ENCODE data around the gene TMCC3. TPM values are rescaled to one million over a fixed set of nuclear protein-coding genes. Genes with fewer than 3 reads are reported as not detected.
"Not testable (repeated sequence)": the region's sequence is repeated elsewhere in the genome, so short reads cannot be mapped to it uniquely, and the experiment has no call there.

Gene TMCC3
- total and polyA plus RNA-seq, 11 donors = 0.69 to 8.2 (median 2.9) TPM

DNA sequence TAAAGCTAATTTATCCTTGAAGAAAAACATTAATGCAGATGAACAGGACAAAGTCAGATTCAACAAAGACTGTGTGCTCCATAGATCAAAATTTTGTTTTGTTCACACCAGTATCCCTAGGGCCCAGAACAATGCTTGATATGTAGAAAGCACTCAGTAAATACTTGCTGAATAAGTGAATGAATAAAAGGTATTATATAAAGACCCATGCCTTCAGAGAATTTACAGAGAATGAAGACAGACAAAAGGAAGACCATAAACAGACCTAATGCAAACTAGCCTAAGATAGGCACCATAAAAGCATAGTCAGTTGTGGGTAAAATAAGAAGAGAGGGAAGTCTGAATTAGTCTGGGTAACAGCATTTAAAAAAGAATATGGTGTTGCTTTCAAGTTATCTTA is 47.3 kb upstream of the TMCC3 start:
- no peak for ATAC-seq
- no peak for DNase-seq
- intact Hi-C loops (cut with DNase I) = no loop called here
- no peaks in the 10 kb centered on the region for H3K27me3 ChIP-seq
- H3K4me1 ChIP-seq = peaks cover 0 to 15% (median 0%) of the 10 kb centered on the region in 12 donors
- no peak overlapping the region for H3K27ac ChIP-seq
- TF ChIP-seq, protein P1, sequence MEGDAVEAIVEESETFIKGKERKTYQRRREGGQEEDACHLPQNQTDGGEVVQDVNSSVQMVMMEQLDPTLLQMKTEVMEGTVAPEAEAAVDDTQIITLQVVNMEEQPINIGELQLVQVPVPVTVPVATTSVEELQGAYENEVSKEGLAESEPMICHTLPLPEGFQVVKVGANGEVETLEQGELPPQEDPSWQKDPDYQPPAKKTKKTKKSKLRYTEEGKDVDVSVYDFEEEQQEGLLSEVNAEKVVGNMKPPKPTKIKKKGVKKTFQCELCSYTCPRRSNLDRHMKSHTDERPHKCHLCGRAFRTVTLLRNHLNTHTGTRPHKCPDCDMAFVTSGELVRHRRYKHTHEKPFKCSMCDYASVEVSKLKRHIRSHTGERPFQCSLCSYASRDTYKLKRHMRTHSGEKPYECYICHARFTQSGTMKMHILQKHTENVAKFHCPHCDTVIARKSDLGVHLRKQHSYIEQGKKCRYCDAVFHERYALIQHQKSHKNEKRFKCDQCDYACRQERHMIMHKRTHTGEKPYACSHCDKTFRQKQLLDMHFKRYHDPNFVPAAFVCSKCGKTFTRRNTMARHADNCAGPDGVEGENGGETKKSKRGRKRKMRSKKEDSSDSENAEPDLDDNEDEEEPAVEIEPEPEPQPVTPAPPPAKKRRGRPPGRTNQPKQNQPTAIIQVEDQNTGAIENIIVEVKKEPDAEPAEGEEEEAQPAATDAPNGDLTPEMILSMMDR (IDR thresholded peaks at IDR 0.05) = no peak
- no peak for TF ChIP-seq POLR2A (IDR thresholded peaks at IDR 0.05)
- no peaks in the 10 kb centered on the region for H3K36me3 ChIP-seq
- H3K4me3 ChIP-seq = no peak overlapping the region
- no peaks in the 10 kb centered on the region for H3K9me3 ChIP-seq

DNA sequence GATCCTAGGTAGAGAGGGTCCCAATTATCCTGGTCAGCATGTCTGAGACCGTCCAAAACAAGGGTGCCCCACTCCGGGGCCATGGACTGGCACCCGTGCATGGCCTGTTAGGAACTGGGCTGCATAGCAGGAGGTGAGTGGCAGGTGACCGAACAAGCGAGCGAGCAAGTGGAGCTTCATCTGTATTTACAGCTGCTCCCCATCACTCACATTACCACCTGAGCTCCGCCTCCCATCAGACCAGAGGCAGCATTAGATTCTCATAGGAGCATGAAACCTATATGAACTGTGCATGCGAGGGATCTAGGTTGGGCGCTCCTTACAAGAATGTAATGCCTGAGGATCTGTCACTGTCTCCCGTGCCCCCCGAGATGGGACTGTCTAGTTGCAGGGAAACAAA is 44.4 kb upstream of the TMCC3 start:
- intact Hi-C loops (cut with DNase I) = no loop called here

GRCh38 chr12:94692826-94693225 is 42.5 kb upstream of the TMCC3 start:
- 91 to 95% (median 92%) methylated on average over 7 of the region's 7 CpGs for WGBS, 4 donors
- intact Hi-C loops (cut with DNase I); ATAC-seq: not testable (repeated sequence)

More for the DNA sequence above, 44.4 kb upstream of the TMCC3 start:
- Histone ChIP-seq H3K27me3 (no peaks in the 10 kb centered on the region), H3K4me1 (peaks cover 0 to 23% (median 4%) of the 10 kb centered on the region in 12 donors), H3K9me3 (no peaks in the 10 kb centered on the region), H3K27ac (no peak overlapping the region), H3K4me3 (no peak overlapping the region), H3K36me3 (no peaks in the 10 kb centered on the region)
- ATAC-seq = no peak
- DNase-seq = no peak
- WGBS, 4 donors = 95 to 98% (median 97%) methylated on average over 11 of the region's 11 CpGs
- TF ChIP-seq, protein P1 (IDR thresholded peaks at IDR 0.05) = no peak
- TF ChIP-seq POLR2A (IDR thresholded peaks at IDR 0.05) = no peak

DNA sequence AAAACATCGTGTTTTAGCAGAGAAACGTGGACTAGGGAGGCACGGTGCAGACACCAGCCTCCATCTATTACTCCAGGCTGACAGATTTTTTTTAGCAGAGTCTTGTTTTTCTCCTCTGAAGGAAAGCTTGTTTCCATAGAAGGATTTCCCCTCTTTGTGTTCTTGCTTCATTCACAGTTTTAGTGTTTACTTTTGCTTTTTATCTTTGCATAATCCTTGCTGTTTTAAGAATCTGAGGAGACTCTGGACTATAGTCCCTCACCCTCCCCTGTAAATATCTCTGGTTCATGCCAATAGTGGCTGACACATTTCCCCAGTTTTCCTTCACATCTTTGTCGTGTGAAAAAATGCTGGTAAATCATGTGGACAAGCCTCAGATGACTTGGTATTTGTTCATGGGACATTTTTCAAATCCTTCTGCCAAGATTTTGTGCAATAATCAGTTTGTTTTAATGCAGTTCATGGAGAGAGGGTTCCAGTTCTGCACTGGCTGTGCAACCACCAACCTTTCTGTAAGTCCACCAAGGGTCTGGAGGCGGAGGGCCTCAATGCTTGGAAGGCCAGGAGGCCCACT is 39.9 kb upstream of the TMCC3 start:
- TF ChIP-seq, protein P1 (IDR thresholded peaks at IDR 0.05) = no peak
- no peak for TF ChIP-seq POLR2A (IDR thresholded peaks at IDR 0.05)
- ATAC-seq = peak in 3 of 4 donors; percentile 32 to 69 (median 39)
- H3K36me3 ChIP-seq = no peaks in the 10 kb centered on the region
- intact Hi-C loops (cut with DNase I) = no loop called here
- no peak for DNase-seq
- no peaks in the 10 kb centered on the region for H3K27me3 ChIP-seq
- WGBS, 4 donors = 41 to 54% (median 50%) methylated on average over 5 of the region's 5 CpGs
- peaks cover 0 to 24% (median 6%) of the 10 kb centered on the region in 12 donors for H3K4me1 ChIP-seq
- H3K9me3 ChIP-seq = no peaks in the 10 kb centered on the region
- H3K27ac ChIP-seq = peak overlapping the region in 2 of 12 donors; percentile 21 to 44
- H3K4me3 ChIP-seq = peak overlapping the region in 9 of 12 donors; percentile 12 to 45 (median 23)

More at GRCh38 chr12:94692826-94693225, 42.5 kb upstream of the TMCC3 start:
- peaks cover 0 to 24% (median 6%) of the 10 kb centered on the region in 12 donors for H3K4me1 ChIP-seq
- not testable (repeated sequence) for DNase-seq, H3K36me3 ChIP-seq, H3K9me3 ChIP-seq, H3K27me3 ChIP-seq, H3K4me3 ChIP-seq, H3K27ac ChIP-seq

DNA sequence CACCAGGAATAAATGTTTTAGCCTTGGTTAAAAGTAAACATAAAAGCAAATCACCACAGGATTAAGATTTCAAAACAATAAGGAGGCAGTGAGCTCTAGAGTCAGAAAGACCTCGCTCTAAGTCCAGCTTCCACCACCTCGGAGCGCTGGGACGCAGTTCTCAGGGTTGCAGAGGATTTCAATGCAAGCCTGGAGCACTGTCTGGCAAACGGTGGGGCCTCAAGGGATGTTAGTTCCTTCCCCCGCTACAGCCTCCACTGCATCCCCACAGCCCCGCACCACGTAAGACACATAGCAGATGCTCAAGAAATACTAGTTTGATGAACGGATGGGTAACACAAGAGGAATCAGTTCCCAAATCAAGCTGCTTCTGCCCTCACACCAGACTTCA is 39.3 kb upstream of the TMCC3 start:
- H3K9me3 ChIP-seq = no peaks in the 10 kb centered on the region
- H3K27ac ChIP-seq = peak overlapping the region in 4 of 12 donors; percentile 1 to 44 (median 20)
- no peaks in the 10 kb centered on the region for H3K36me3 ChIP-seq
- WGBS, 4 donors = 32 to 50% (median 49%) methylated on average over 9 of the region's 9 CpGs
- H3K4me3 ChIP-seq = peak overlapping the region in 9 of 12 donors; percentile 12 to 45 (median 23)
- no peak for TF ChIP-seq POLR2A (IDR thresholded peaks at IDR 0.05)
- TF ChIP-seq, protein P1 (IDR thresholded peaks at IDR 0.05) = no peak
- peak in 1 of 5 donors; percentile 45 for DNase-seq
- H3K4me1 ChIP-seq = peaks cover 0 to 24% (median 6%) of the 10 kb centered on the region in 12 donors
- intact Hi-C loops (cut with DNase I) = no loop called here
- H3K27me3 ChIP-seq = no peaks in the 10 kb centered on the region
- ATAC-seq = peak in 3 of 4 donors; percentile 24 to 70 (median 57)
